Chondrocyte (in vitro differentiated cells): Measurements from ENCODE around the gene CASK. TPM values are rescaled to one million over a fixed set of nuclear protein-coding genes. Genes with fewer than 3 reads are reported as not detected.

ENCODE experiments used
- DNase-seq: peaks from one replicate; pipeline ENCODE4 v3.0.0; 2021; ENCODE audit warnings: mixed read lengths, low spot score
- H3K27ac Mint-ChIP-seq: one replicate; pipeline ENCODE4 v1.8.0; 2021; ENCODE audit warnings: mild to moderate bottlenecking, moderate library complexity, mixed read lengths; ENCODE audit not compliant: unreplicated experiment
- H3K27me3 Mint-ChIP-seq: 2 replicates; pipeline ENCODE4 v1.8.0; 2021; ENCODE audit warnings: low read depth, mixed read lengths
- H3K36me3 Mint-ChIP-seq: 2 replicates; pipeline ENCODE4 v1.8.0; 2021; ENCODE audit warnings: low read depth, mixed read lengths
- H3K4me1 Mint-ChIP-seq: 2 replicates; pipeline ENCODE4 v1.8.0; 2021; ENCODE audit warnings: low read depth, mild to moderate bottlenecking, mixed read lengths
- H3K4me3 Mint-ChIP-seq: one replicate; pipeline ENCODE4 v1.8.0; 2021; ENCODE audit warnings: mild to moderate bottlenecking, moderate library complexity, mixed read lengths; ENCODE audit not compliant: unreplicated experiment
- H3K9me3 Mint-ChIP-seq: 2 replicates; pipeline ENCODE4 v1.8.0; 2021; ENCODE audit warnings: low read depth, mixed read lengths
- total RNA-seq: library from RNA; stranded (reverse); gene quantifications from 3 replicates; pipeline ENCODE4 v1.2.1, GENCODE V29; 2021
- TF ChIP-seq, protein P1 (sequence below): fragments of 200-600 bp; sonication (generic); IDR thresholded peaks from 2 replicates; pipeline ENCODE4 v1.5.0; 2021; ENCODE audit warnings: antibody characterized with exemption, mild to moderate bottlenecking, moderate library complexity

The CASK gene
- total RNA-seq, 1 donor from 2014 or later: 44.9 TPM

DNA sequence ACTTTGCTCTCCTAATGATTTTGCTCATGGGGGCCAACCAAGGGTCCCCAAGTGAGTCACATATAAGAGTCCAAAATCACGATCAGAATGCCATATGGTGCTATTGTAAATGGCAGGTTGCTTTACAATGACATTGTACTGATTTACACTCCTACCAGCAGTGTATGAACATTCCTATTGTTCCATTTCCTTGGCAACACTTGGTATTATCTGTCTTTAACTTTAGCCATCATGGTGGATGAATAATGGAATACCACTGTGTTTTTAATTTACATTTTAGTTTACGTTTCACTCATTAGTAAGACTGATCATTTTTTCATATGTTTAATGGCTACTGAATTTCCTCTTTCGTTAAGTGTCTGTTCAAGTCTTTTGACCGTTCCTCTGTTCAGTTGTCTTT is 379.7 kb downstream of the CASK start:
- TF ChIP-seq, protein P1, sequence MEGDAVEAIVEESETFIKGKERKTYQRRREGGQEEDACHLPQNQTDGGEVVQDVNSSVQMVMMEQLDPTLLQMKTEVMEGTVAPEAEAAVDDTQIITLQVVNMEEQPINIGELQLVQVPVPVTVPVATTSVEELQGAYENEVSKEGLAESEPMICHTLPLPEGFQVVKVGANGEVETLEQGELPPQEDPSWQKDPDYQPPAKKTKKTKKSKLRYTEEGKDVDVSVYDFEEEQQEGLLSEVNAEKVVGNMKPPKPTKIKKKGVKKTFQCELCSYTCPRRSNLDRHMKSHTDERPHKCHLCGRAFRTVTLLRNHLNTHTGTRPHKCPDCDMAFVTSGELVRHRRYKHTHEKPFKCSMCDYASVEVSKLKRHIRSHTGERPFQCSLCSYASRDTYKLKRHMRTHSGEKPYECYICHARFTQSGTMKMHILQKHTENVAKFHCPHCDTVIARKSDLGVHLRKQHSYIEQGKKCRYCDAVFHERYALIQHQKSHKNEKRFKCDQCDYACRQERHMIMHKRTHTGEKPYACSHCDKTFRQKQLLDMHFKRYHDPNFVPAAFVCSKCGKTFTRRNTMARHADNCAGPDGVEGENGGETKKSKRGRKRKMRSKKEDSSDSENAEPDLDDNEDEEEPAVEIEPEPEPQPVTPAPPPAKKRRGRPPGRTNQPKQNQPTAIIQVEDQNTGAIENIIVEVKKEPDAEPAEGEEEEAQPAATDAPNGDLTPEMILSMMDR: no peak
- DNase-seq: no peak

DNA sequence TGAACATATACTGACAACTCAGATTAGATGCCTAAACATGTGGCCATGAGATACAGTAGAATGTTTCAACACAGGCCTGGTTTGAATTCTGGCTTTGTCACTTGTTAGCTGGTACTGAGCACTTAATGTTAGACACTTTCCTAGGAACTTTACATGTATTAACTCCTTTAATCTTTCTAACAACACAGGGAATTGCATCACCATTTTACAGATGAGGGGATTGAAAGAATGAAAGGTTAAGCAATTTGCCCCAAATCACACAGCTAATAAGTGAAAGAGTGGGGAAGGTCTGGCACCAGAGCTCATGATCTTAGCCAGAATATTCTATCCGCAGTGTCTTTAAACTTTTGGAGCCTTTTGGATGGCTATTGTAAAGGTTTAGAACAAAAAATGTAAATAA is 380.3 kb downstream of the CASK start:
- H3K27ac Mint-ChIP-seq: no peak overlapping the region
- no peak overlapping the region for H3K4me3 Mint-ChIP-seq
- no peak for DNase-seq
- no peaks in the 10 kb centered on the region for H3K27me3 Mint-ChIP-seq
- TF ChIP-seq, protein P1: no peak
- H3K9me3 Mint-ChIP-seq: peaks cover 6% of the 10 kb centered on the region
- H3K4me1 Mint-ChIP-seq: peaks cover 23% of the 10 kb centered on the region
- no peaks in the 10 kb centered on the region for H3K36me3 Mint-ChIP-seq

More for the DNA sequence above, 379.7 kb downstream of the CASK start:
- H3K4me1 Mint-ChIP-seq: peaks cover 19% of the 10 kb centered on the region
- no peak overlapping the region for H3K27ac Mint-ChIP-seq
- H3K9me3 Mint-ChIP-seq: peaks cover 9% of the 10 kb centered on the region
- no peaks in the 10 kb centered on the region for H3K36me3 Mint-ChIP-seq
- H3K27me3 Mint-ChIP-seq: no peaks in the 10 kb centered on the region
- H3K4me3 Mint-ChIP-seq: no peak overlapping the region

DNA sequence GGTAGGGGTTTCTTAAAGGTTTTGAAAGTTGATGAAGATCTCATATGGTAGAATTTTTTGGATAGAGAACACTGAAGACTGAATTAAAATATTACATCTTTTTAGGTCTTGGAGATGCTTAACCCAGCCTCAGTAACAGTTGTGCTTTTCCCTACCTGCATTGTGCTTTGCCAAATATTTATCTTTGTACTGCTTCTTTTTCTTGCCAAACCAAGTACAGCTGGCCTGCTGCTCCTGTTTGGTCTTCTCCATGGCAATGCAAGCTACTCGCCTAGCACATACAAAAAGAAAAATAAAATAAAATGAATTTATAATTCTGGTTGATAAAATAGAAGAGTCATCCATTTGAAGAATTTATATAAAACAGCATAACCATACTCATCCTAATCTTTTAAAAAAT is 380.8 kb downstream of the CASK start:
- no peak for DNase-seq
- Mint-ChIP-seq H3K4me3 (no peak overlapping the region), H3K27ac (peak overlapping the region; percentile 74), H3K36me3 (no peaks in the 10 kb centered on the region), H3K27me3 (no peaks in the 10 kb centered on the region), H3K9me3 (peaks cover 6% of the 10 kb centered on the region), H3K4me1 (peaks cover 23% of the 10 kb centered on the region)
- TF ChIP-seq, protein P1: no peak

DNA sequence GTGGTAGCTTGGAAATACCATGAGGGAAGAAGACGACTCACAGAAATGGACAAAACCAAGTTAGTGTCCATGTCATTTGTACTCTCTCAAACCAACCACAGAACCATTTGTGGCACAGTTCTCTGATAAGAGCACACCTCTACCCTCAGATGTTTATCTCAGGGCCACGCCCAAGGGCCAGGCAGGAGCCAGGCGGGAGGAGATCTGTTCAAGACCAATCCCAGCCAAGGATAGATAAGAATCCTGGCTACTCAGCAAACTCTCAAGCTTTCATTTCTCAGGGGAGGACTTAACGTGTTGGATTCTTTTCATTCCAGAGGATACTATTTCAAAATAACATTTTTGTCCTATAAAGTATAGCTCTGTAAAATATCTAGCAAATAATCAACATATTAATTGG is 381.2 kb downstream of the CASK start:
- DNase-seq: no peak
- Mint-ChIP-seq H3K27me3 (no peaks in the 10 kb centered on the region), H3K4me1 (peaks cover 23% of the 10 kb centered on the region), H3K9me3 (peaks cover 6% of the 10 kb centered on the region), H3K27ac (peak overlapping the region; percentile 74), H3K4me3 (no peak overlapping the region), H3K36me3 (no peaks in the 10 kb centered on the region)
- TF ChIP-seq, protein P1: no peak

DNA sequence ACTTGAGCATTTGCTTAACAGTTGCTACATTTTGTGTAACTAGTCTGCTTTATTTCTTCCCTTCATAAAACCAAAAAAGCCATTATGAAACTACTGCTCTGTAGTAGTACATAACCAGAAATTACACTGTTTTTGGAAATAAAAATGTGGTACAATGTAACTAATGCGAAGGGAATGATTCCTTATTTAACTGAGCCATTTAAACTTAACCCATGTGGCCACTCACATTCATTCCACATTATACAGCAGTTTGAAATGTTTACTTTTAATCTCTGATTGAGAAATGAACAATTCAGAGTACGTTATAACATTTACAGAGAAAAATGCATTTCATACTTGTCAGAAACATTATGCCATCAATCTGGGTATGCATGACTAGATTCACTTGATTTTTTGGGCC is 382.0 kb downstream of the CASK start:
- Mint-ChIP-seq H3K4me1 (peaks cover 23% of the 10 kb centered on the region), H3K4me3 (no peak overlapping the region), H3K27ac (peak overlapping the region; percentile 74), H3K27me3 (no peaks in the 10 kb centered on the region), H3K9me3 (peaks cover 6% of the 10 kb centered on the region), H3K36me3 (no peaks in the 10 kb centered on the region)
- TF ChIP-seq, protein P1: no peak
- DNase-seq: no peak
